Stimulated activated CD4-positive, alpha-beta T cell treated with anti-CD3 and anti-CD28 coated beads, Interleukin-4, amount 100 ng/mL, for 24 hours (primary cell): ENCODE data around the gene MPIG6B.
"Not testable (repeated sequence)": the region's sequence is repeated elsewhere in the genome, so short reads cannot be mapped to it uniquely, and the experiment has no call there.

ENCODE experiments used
- DNase-seq: peaks from one replicate; pipeline ENCODE4 v3.0.0-alpha.2; 2020

Gene MPIG6B

GRCh38 chr6:31701666-31702404 is 21.3 kb upstream of the MPIG6B start:
- no peak for DNase-seq

- peak; percentile 41 for DNase-seq
These were observed 20.8 kb upstream of the MPIG6B start for GRCh38 chr6:31702405-31702818.

GRCh38 chr6:31702819-31703716 is 20.1 kb upstream of the MPIG6B start, which contains the start of gene ABHD16A:
ABHD16A (minus strand) TSS chr6:31703324; CDS start chr6:31703281, 43 bp downstream.
- DNase-seq = peak; percentile 97

GRCh38 chr6:31705931-31706330 is 17.2 kb upstream of the MPIG6B start:
- no peak for DNase-seq

GRCh38 chr6:31706599-31706998 is 16.6 kb upstream of the MPIG6B start, which contains the start of gene LY6G6F:
LY6G6F (plus strand) TSS chr6:31706866; CDS start chr6:31706907, 41 bp downstream.
- no peak for DNase-seq

- DNase-seq = no peak
These were observed 15.5 kb upstream of the MPIG6B start for GRCh38 chr6:31707701-31708100.

- DNase-seq = no peak
These were observed 14.9 kb upstream of the MPIG6B start for GRCh38 chr6:31708224-31708623.

GRCh38 chr6:31709157-31709556 is 14.0 kb upstream of the MPIG6B start:
- DNase-seq = not testable (repeated sequence)

GRCh38 chr6:31710523-31711219 is 12.5 kb upstream of the MPIG6B start:
- no peak for DNase-seq

- no peak for DNase-seq
These were observed 11.9 kb upstream of the MPIG6B start for GRCh38 chr6:31711233-31711632.

GRCh38 chr6:31712296-31712695 is 10.9 kb upstream of the MPIG6B start:
- DNase-seq = no peak

GRCh38 chr6:31713465-31713864 is 9.7 kb upstream of the MPIG6B start:
- no peak for DNase-seq

GRCh38 chr6:31713991-31714684 is 9.0 kb upstream of the MPIG6B start:
- no peak for DNase-seq

- DNase-seq = no peak
These were observed 7.9 kb upstream of the MPIG6B start, which contains the start of gene LY6G6D for GRCh38 chr6:31715022-31715958. LY6G6D (plus strand) TSS chr6:31715348; CDS start chr6:31715356, 8 bp downstream.

GRCh38 chr6:31717499-31718222 is 5.5 kb upstream of the MPIG6B start:
- no peak for DNase-seq

GRCh38 chr6:31718265-31718664 is 4.9 kb upstream of the MPIG6B start:
- no peak for DNase-seq

GRCh38 chr6:31719001-31719400 is 4.2 kb upstream of the MPIG6B start:
- no peak for DNase-seq

GRCh38 chr6:31720196-31720770 is 2.9 kb upstream of the MPIG6B start:
- no peak for DNase-seq

GRCh38 chr6:31721351-31722020 is 1.7 kb upstream of the MPIG6B start, which contains the start of gene LY6G6C:
LY6G6C (minus strand) TSS chr6:31721746; CDS start chr6:31721679, 67 bp downstream.
- DNase-seq = no peak
